CD4-positive, alpha-beta T cell (primary cell): ENCODE results near the gene ZNF783. TPM values are rescaled to one million over a fixed set of nuclear protein-coding genes. Genes with fewer than 3 reads are reported as not detected.

ENCODE experiments used
- ATAC-seq: fragments of 200-7000 bp; cut with Tn5 transposase; one replicate; pipeline ENCODE4 v1.10.0; 2022; ENCODE audit warnings: mild to moderate bottlenecking; ENCODE audit not compliant: poor library complexity
- CTCF ChIA-PET: fragments of 350-600 bp; sonication (Branson Sonifier 250); formaldehyde crosslinking; loops from one replicate; lab custom pipeline; 2021; ENCODE audit warnings: antibody characterized with exemption, inconsistent platforms; lab: Charles Lee
- POLR2A ChIA-PET: fragments of 350-600 bp; sonication (Branson Sonifier 250); formaldehyde crosslinking; loops from one replicate; lab custom pipeline; 2021; ENCODE audit warnings: antibody characterized with exemption, inconsistent platforms; lab: Charles Lee
- DNase-seq, 14 experiments: peaks; one replicate each; pipeline ENCODE4 v3.0.0-alpha.2; 2013 to 2020; ENCODE audit warnings: mixed read lengths in 2 of 14
- H3K27ac ChIP-seq, 2 donors: one replicate each; pipeline versions ENCODE4 v1.5.1 to v1.7.0; 2013; ENCODE audit warnings: low read length in 2 of 2, low read depth in 1 of 2, mild to moderate bottlenecking in 1 of 2
- H3K27me3 ChIP-seq, 2 experiments: 1 replicate in 1 of 2; 2 replicates in 1 of 2; pipeline versions ENCODE4 v1.6.1 to v1.7.0; 2013; ENCODE audit warnings: low read length in 2 of 2, control low read depth in 1 of 2, mild to moderate bottlenecking in 1 of 2, moderate library complexity in 1 of 2; ENCODE audit not compliant: insufficient read depth in 2 of 2, control insufficient read depth in 1 of 2
- H3K36me3 ChIP-seq: one replicate; pipeline ENCODE4 v1.6.1; 2013; ENCODE audit warnings: low read length, control low read depth; ENCODE audit not compliant: insufficient read depth
- H3K4me1 ChIP-seq: one replicate; pipeline ENCODE4 v1.6.1; 2013; ENCODE audit warnings: low read length, control low read depth; ENCODE audit not compliant: insufficient read depth
- H3K4me3 ChIP-seq: one replicate; pipeline ENCODE4 v1.5.1; 2013; ENCODE audit warnings: mild to moderate bottlenecking, low read length, moderate library complexity
- H3K9me3 ChIP-seq, 2 experiments: 1 replicate in 1 of 2; 2 replicates in 1 of 2; pipeline versions ENCODE4 v1.6.1 to v1.7.0; 2013; ENCODE audit warnings: low read length in 2 of 2, mild to moderate bottlenecking in 2 of 2, control low read depth in 1 of 2, moderate library complexity in 1 of 2; ENCODE audit not compliant: control insufficient read depth in 1 of 2, insufficient read depth in 1 of 2
- H3K27ac Mint-ChIP-seq: one replicate; pipeline ENCODE4 v1.8.0; 2020; ENCODE audit warnings: mixed read lengths
- H3K27me3 Mint-ChIP-seq: one replicate; pipeline ENCODE4 v1.8.0; 2021; ENCODE audit warnings: mixed read lengths
- H3K36me3 Mint-ChIP-seq: one replicate; pipeline ENCODE4 v1.8.0; 2021; ENCODE audit warnings: low read depth, mixed read lengths
- H3K4me1 Mint-ChIP-seq: one replicate; pipeline ENCODE4 v1.8.0; 2021; ENCODE audit warnings: low read depth, mixed read lengths
- H3K4me3 Mint-ChIP-seq: one replicate; pipeline ENCODE4 v1.8.0; 2020; ENCODE audit warnings: mild to moderate bottlenecking, mixed read lengths
- H3K9me3 Mint-ChIP-seq: one replicate; pipeline ENCODE4 v1.8.0; 2020; ENCODE audit warnings: mixed read lengths
- CTCF ChIP-seq: fragments of 200-600 bp; IDR thresholded peaks from one replicate; pipeline ENCODE4 v1.8.0; 2022; ENCODE audit warnings: antibody characterized with exemption, mild to moderate bottlenecking
- intact Hi-C, 2 experiments: fragments of 100-400 bp; cut with DNase I in 1 of 2; cut with micrococcal nuclease in 1 of 2; formaldehyde crosslinking; loops; one replicate each; pipeline versions ENCODE4 v1.15.1 to v1.9.0; 2023 to 2025; cut with DNase I, micrococcal nuclease
- total RNA-seq, 174 experiments: library from RNA in 2 of 174; stranded (reverse) in 2 of 174; gene quantifications; one replicate each; pipeline ENCODE4 v1.2.3 and lab custom pipeline; 2021 to 2026

The ZNF783 gene
- total RNA-seq, 2 experiments from 2014 or later = 27.6 to 29.0 TPM

GRCh38 chr7:149333321-149333717, 71.3 kb downstream of the ZNF783 start:
- Mint-ChIP-seq H3K9me3 (peaks cover 5% of the 10 kb centered on the region), H3K27me3 (peaks cover 35% of the 10 kb centered on the region), H3K4me3 (no peak overlapping the region), H3K27ac (no peak overlapping the region), H3K4me1 (no peaks in the 10 kb centered on the region), H3K36me3 (no peaks in the 10 kb centered on the region)
- no peaks in the 10 kb centered on the region for H3K4me1 ChIP-seq
- H3K9me3 ChIP-seq = peaks cover 0 to 4% of the 10 kb centered on the region in 2 experiments
- H3K4me3 ChIP-seq = no peak overlapping the region
- CTCF ChIA-PET = no interaction called here
- DNase-seq (no peak), ATAC-seq (no peak)
- H3K27me3 ChIP-seq = no peaks in the 10 kb centered on the region
- POLR2A ChIA-PET = no interaction called here
- no peak for TF ChIP-seq CTCF
- intact Hi-C loops = no loop called here
- no peaks in the 10 kb centered on the region for H3K36me3 ChIP-seq
- no peak overlapping the region for H3K27ac ChIP-seq

- no peak for DNase-seq
- Mint-ChIP-seq H3K4me3 (no peak overlapping the region), H3K4me1 (no peaks in the 10 kb centered on the region), H3K27ac (no peak overlapping the region), H3K27me3 (peaks cover 28% of the 10 kb centered on the region), H3K9me3 (peaks cover 5% of the 10 kb centered on the region), H3K36me3 (no peaks in the 10 kb centered on the region)
- Histone ChIP-seq H3K9me3 (peaks cover 0 to 4% of the 10 kb centered on the region in 2 experiments), H3K36me3 (no peaks in the 10 kb centered on the region), H3K4me1 (no peaks in the 10 kb centered on the region), H3K27me3 (no peaks in the 10 kb centered on the region), H3K4me3 (no peak overlapping the region), H3K27ac (no peak overlapping the region)
- ATAC-seq = no peak
- TF ChIP-seq CTCF = no peak
- POLR2A ChIA-PET = no interaction called here
- intact Hi-C loops = no loop called here
- CTCF ChIA-PET = no interaction called here
Observed at GRCh38 chr7:149334219-149334618, 72.2 kb downstream of the ZNF783 start.

Other genes with a start within 250 kb of the ZNF783 start
- 10 to 100 TPM; 19.5 to 19.9 TPM for gene PDIA4, start 233.7 kb upstream of the ZNF783 start, total RNA-seq
- gene ZNF786, start 171.5 kb upstream of the ZNF783 start, total RNA-seq = 1 to 10 TPM; 2.7 to 3.5 TPM
- under 1 TPM; 0.22 to 0.39 TPM for gene ZNF425, start 135.9 kb upstream of the ZNF783 start, total RNA-seq
- 10 to 100 TPM; 14.0 to 15.0 TPM for gene ZNF398, start 114.7 kb upstream of the ZNF783 start, total RNA-seq
- gene ZNF282, start 66.7 kb upstream of the ZNF783 start, total RNA-seq = 10 to 100 TPM; 13.3 to 15.6 TPM
- 10 to 100 TPM; 12.1 to 13.2 TPM for gene ZNF212, start 22.5 kb upstream of the ZNF783 start, total RNA-seq
- gene ZNF777, start 198.9 kb downstream of the ZNF783 start, total RNA-seq = 10 to 100 TPM; 14.5 to 14.8 TPM
- gene ZNF746, start 235.6 kb downstream of the ZNF783 start, total RNA-seq = 10 to 100 TPM; 28.4 to 30.3 TPM